SKM-1 treated with dmso at 0.1 percent for 144 hours (cell line): Measurements from ENCODE around the gene HOXB13.

Source experiments
- DNase-seq: peaks from one replicate; lab custom pipeline; 2025; ENCODE audit not compliant: unreplicated experiment; lab: John Stamatoyannopoulos, UW

HOXB13 gene

GRCh38 chr17:48748718-48749566 is 20.4 kb upstream of the HOXB13 start:
- no peak for DNase-seq

GRCh38 chr17:48747445-48748363 is 19.2 kb upstream of the HOXB13 start:
- DNase-seq, result no peak

- DNase-seq, result no peak
These were observed 18.4 kb upstream of the HOXB13 start for GRCh38 chr17:48746916-48747444.

- no peak for DNase-seq
These were observed 17.1 kb upstream of the HOXB13 start for GRCh38 chr17:48745381-48746275.

- no peak for DNase-seq
These were observed 12.0 kb upstream of the HOXB13 start for GRCh38 chr17:48740537-48740936.

GRCh38 chr17:48738803-48739526 is 10.4 kb upstream of the HOXB13 start:
- no peak for DNase-seq

- no peak for DNase-seq
These were observed 9.9 kb upstream of the HOXB13 start for GRCh38 chr17:48738424-48738802.

- no peak for DNase-seq
These were observed 8.9 kb upstream of the HOXB13 start for GRCh38 chr17:48737330-48738043.

GRCh38 chr17:48735062-48735351 is 6.5 kb upstream of the HOXB13 start:
- no peak for DNase-seq

GRCh38 chr17:48734333-48735061 is 5.9 kb upstream of the HOXB13 start:
- no peak for DNase-seq

- DNase-seq, result no peak
These were observed 5.2 kb upstream of the HOXB13 start for GRCh38 chr17:48733632-48734328.

GRCh38 chr17:48732688-48733629 is 4.4 kb upstream of the HOXB13 start:
- DNase-seq, result no peak

- no peak for DNase-seq
These were observed 2.8 kb upstream of the HOXB13 start for GRCh38 chr17:48731355-48731754.

GRCh38 chr17:48730240-48730550 is 1.6 kb upstream of the HOXB13 start:
- no peak for DNase-seq

- no peak for DNase-seq
These were observed 1.0 kb upstream of the HOXB13 start for GRCh38 chr17:48729335-48730239.

- no peak for DNase-seq
These were observed 955 bp downstream of the HOXB13 start for GRCh38 chr17:48727415-48728175.
